Stimulated activated naive CD8-positive, alpha-beta T cell treated with anti-CD3 and anti-CD28 coated beads, Interleukin-15, Interleukin-2, amounts not matched to agents 100 U/mL and 50 U/mL, for 24 hours (primary cell): ENCODE results near the gene GGT5.
"Not testable (repeated sequence)": the region's sequence is repeated elsewhere in the genome, so short reads cannot be mapped to it uniquely, and the experiment has no call there.

ENCODE experiments used
- ATAC-seq: fragments of 150-1000 bp; cut with Tn5 transposase; one replicate; pipeline ENCODE4 v1.10.0; 2021
- DNase-seq: peaks from one replicate; pipeline ENCODE4 v3.0.0; 2021

GGT5 gene

DNA sequence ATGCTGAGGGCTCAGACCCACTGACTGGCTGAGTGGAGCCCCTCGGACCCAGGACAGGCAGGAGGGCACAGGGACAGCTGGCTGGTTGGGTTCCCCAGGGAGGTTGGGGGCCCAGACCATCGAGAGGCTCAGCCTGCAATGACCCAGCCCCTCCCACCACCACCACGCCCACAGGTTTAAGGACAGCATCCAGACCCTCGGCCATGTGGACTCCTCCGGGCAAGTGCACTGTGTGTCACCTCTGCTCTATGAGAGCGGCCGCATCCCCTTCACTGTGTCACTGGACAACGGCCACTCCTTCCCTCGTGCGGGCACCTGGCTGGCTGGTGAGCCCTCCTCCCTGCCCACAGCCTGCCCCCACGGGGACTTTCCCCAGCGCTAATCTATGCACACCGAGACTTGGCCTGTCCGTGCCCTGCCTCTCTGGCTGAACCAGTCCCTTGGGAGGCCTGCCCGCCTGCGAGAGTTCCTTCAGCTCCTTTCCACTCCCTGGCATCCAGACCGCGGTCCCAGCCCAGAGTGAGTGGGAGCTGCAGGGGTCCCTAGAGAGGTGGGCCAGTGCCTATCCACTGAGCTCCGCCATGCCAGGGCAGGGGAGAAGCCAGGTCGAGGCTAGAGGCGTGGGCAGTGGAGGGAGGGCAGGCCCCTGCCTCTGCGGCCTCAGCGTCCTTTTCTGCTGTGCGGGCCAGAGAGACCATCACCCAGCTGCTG is 61.4 kb downstream of the GGT5 start:
- ATAC-seq (no peak), DNase-seq (no peak)

DNA sequence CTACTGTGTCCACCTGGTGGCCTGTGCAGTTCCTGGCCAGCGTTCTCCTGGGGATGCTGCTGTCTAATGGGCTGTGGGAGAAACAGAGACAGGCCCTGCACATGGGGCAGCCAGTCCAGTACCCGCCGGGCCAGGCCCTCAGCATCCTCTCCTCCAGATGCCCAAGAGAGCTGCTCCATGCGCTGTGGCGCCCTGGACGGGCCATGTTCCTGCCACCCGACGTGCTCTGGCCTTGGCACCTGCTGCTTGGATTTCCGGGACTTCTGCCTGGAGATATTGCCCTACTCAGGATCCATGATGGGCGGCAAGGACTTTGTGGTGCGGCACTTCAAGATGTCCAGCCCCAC is 62.0 kb downstream of the GGT5 start:
- DNase-seq, ATAC-seq: not testable (repeated sequence)

- ATAC-seq (no peak), DNase-seq (no peak)
Measured at GRCh38 chr22:24181996-24182899, 62.6 kb downstream of the GGT5 start.

DNA sequence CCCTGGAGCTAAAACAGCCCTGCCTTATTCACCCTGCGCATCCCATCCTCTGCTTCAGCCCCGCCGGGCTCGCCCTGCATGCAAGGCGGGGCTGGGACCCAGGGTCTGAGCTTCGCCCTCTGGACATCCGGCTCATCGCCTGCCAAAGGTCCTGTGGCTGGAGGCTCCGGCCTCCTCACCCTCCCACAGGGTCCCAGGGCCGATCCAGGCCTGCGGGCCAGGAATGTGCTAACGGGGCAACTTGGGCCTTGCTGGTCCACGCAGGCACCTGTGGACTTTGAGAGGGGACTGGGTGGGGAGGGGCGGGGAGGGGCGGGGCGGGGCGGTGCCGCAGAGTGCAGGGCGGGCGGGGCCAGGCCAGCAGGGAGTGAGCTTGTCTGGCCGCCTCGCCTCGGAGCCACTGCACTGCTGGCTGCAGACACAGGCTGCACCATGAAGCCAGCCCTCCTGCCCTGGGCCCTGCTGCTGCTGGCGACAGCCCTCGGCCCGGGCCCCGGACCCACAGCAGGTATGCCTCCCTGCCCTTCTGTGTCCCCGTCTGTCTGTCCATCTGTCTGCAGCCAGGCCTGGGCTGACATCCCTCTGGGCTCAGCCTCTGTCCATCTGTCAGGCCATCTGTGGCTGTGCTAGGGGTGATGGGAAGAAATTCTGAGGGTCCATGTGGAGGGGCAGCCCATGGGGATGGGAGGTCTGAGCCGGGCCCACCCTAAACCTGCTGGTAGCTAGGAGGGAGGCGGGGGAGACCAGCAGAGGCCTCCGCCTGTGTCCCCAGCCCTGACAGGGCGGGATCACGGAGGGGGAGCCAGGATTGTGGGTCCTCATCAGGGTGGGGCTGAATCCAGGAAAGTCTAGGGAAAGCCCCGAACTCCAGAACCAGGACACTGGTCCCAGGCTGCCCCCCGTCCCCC is 63.5 kb downstream of the GGT5 start, which contains the start of gene SUSD2:
Gene SUSD2, plus strand, starts transcription at position 400 of the 908 bp plus-strand sequence. Its CDS starts 33 bp downstream, at position 433.
- DNase-seq, result no peak
- no peak for ATAC-seq

- no peak for ATAC-seq
- no peak for DNase-seq
Measured at GRCh38 chr22:24180316-24181087, 64.4 kb downstream of the GGT5 start.

- DNase-seq, result no peak
- ATAC-seq, result no peak
Measured at GRCh38 chr22:24179478-24180210, 65.2 kb downstream of the GGT5 start.

GRCh38 chr22:24178502-24179440 is 66.1 kb downstream of the GGT5 start:
- ATAC-seq (no peak), DNase-seq (no peak)

DNA sequence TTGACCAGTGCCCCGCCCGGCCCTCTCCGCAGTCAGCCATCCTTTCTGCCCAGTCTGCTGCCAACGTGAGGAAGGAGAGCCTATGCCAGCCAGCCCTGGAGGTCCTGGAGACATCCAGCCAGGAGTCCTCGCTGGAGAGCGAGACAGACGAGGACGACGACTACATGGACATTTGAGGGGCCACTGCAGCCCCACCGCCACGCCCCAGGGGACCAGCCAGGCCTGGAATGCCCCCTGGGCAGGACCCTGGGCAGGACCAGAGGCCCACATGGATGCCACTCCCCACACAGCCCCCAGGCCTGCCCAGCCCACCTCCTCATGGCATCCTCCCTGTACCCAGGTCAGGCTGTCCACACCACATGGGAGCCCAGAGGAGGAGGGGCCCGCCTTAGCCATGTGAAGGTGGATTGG is 66.9 kb downstream of the GGT5 start:
- no peak for ATAC-seq
- no peak for DNase-seq

- ATAC-seq, result no peak
- DNase-seq, result no peak
Measured at GRCh38 chr22:24177456-24177855, 67.4 kb downstream of the GGT5 start.

DNA sequence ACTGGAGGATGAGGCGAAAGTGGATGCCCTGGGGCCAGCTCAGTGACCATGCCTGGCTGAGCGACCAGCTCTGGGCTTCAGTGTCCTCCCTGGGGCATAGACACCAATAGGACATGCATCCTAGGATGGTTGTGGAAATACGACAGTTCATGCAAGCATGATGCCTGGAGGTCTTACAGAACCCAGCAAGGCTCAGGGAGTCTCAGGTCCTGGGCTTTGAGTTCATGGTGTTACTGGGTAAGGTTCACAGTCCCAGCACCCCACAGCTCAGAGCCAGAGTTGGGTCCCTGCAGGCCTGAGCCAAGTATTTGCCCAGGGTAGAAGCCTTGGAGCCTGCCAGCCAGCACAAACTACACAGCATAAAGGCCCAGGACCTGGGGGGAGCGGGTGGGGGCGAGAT is 67.8 kb downstream of the GGT5 start:
- DNase-seq (no peak), ATAC-seq (no peak)

GRCh38 chr22:24176630-24177029 is 68.3 kb downstream of the GGT5 start:
- ATAC-seq (no peak), DNase-seq (no peak)

GRCh38 chr22:24176040-24176439 is 68.8 kb downstream of the GGT5 start:
- ATAC-seq (no peak), DNase-seq (no peak)

DNA sequence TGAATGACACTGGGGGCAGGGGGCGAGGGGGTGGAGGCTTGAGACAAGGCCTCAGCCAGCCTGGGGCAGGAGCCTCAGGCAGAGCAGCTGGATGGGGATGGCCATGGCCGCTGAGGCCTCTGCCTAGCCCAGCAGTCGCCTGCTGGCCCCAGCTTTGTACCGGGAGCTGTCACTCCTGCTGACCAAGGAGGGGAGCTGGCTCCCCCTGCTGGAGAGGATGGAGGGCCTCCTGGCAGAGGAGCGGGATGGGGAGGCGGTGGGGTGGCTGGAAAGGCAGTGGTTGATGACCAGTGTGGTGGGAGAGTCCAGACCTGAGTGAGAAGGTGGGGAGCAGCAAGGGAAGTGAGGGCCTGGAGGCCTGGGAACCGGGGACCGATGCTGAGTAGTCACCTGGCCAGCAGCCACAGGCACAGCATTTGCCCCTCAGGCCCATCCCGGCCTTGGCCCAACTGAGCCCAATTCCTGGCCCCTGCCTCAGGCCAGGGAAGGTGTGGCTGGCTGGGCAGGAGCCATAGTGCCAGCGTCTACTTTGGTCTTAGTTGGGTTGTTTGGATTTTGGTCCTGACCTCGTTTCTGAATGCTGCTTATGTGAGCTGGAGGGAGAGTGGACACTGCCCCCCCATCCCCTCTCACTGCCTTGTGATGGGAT is 69.6 kb downstream of the GGT5 start:
- peak; percentile 53 for ATAC-seq
- DNase-seq, result peak; percentile 79

GRCh38 chr22:24171822-24172221 is 73.1 kb downstream of the GGT5 start:
- no peak for DNase-seq
- no peak for ATAC-seq

DNA sequence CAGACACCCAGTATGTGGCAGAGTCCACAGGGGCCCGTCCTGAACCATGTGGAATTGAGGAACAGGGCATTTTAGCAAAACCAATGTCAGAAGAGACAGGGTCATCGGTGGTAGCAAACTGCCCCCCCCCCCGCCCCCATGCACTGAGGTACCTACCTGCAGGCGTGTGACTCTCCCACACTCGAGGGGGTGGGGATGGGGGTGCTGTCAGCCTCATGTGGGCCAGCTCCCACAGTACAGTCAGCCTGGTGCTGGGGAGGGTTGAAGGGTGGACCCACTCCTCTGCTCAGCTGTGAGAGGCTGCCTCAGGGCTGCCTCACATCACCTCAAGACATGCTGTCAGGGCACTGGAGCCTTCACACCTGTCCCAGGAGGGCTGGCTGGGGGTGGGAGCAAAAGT is 74.2 kb downstream of the GGT5 start:
- ATAC-seq (no peak), DNase-seq (no peak)

GRCh38 chr22:24170188-24170587 is 74.7 kb downstream of the GGT5 start:
- DNase-seq (no peak), ATAC-seq (no peak)
